ENCODE results near the gene ERO1B.
"Not testable (repeated sequence)": the region's sequence is repeated elsewhere in the genome, so short reads cannot be mapped to it uniquely, and the experiment has no call there.

Gene ERO1B, protein sequence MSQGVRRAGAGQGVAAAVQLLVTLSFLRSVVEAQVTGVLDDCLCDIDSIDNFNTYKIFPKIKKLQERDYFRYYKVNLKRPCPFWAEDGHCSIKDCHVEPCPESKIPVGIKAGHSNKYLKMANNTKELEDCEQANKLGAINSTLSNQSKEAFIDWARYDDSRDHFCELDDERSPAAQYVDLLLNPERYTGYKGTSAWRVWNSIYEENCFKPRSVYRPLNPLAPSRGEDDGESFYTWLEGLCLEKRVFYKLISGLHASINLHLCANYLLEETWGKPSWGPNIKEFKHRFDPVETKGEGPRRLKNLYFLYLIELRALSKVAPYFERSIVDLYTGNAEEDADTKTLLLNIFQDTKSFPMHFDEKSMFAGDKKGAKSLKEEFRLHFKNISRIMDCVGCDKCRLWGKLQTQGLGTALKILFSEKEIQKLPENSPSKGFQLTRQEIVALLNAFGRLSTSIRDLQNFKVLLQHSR

DNA sequence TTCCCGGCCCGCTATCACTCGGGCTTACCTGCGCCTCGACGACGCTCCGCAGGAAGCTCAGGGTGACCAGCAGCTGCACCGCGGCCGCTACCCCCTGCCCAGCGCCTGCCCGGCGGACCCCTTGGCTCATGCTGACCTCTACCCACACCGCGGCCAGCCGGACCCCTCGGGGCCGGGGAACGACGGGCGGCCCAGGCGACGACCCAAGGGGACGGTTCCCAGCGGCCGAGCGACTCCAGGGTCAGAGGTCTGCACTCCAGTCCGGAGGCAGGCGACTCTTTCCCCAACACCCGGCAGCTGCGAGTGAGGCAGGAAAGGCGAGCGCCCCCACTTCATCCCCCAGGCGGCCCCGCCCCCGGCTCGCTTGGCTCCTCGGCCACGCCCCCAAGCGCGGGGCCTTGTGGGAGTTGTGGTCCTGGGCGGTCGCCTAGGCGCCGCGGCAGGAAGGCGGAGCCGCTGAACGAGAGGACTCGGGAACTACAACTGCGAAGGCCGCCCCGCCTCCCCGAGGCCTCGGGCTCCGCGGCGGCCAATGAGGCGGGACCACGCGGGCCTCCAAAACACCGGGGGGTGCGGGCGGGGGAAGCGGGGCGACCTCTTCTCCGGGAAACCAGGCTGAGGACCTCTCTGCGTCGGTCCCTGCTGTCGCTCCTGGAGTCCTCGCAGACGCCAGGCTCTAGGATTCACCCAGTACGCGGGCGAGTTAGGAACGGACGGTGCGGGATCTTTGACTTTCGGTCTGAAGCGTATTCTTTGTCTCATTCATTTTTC is at the start of gene ERO1B:
Gene ERO1B, minus strand, starts transcription at position 305 of the 771 bp plus-strand sequence. Its CDS starts 175 bp downstream, at position 130.
- peak; percentile 94 for DNase-seq (ENCODE audit: low read depth)

DNA sequence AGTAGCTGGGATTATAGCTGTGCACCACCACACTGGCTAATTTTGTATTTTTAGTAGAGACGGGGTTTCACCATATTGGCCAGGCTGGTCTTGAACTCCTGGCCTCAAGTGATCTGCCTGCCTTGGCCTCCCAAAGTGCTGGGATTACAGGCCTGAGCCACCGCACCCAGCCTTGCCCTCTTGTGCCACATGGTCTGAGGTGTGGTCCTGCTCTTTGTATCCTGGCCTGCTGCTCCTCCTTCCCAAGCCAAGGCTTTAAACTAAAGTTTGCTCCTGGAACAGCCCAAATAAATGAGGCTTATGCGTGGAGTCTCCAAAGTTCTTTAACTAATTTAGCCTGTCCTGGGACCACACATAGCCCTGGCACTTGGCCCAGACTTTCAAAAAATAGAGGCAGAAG is 49.7 kb upstream of the ERO1B start:
- not testable (repeated sequence) for DNase-seq (ENCODE audit: low read depth)

DNA sequence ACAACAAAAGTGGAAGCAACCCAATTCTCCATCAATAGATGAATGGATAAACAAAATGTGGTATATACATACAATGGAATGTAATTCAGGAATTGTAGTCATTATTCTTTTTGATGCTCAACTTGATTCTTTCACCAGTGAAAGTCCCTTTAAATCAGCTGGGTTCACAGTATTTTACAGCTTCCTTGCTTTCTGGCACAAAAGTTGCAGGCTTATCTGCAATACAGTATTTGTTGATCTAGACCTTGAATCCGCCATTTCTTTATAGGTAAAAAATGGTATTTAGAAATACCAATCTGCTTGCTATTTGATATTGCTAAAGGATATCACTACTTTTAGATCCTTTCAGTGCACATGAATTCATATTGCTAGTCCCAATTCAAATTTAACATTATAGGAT is 44.7 kb upstream of the ERO1B start:
- DNase-seq (ENCODE audit: low read depth) = no peak

DNA sequence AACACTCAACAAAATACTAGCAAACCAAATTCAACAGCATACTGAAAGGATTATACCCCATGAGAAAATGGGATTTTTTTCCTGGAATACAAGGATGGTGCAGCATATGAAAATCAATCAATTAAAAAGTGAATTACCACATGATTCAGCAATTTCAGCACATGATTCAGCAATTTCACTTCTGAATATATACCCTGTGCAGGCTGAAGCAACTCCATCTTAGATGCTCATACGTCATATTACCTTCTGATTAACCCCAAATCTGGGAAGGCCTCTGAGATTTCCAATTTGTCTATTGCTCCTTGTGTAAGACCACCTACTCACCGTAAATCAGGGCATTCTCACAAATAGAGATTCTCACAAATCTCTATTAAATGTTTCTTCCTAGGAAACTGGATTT is 43.8 kb upstream of the ERO1B start:
- no peak for DNase-seq (ENCODE audit: low read depth)

DNA sequence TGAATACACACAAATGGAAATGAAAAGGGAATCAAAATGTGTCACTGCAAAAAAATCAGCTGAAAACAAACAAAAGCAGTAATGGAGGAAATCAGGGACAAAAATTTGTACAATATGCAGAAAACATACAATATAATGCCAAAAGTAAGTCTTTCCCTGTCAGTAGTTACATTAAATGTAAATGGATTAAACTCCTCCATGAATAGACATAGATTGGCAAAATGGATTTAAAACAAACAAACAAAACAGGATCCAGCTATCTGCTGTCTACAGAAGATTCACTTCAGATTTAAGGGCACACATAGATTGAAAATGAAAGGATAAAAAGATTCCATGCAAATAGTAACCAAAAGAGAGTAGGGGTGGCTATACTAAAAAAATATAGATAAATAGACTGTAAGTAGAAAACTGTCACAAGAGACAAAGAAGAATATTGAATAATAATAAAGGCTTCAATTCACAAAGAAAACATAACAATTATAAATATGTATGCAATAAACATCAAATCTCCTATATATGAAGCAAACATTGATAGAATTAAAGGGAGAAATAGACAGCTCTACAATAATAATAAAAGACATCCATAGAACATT is 42.2 kb upstream of the ERO1B start:
- no peak for DNase-seq (ENCODE audit: low read depth)

DNA sequence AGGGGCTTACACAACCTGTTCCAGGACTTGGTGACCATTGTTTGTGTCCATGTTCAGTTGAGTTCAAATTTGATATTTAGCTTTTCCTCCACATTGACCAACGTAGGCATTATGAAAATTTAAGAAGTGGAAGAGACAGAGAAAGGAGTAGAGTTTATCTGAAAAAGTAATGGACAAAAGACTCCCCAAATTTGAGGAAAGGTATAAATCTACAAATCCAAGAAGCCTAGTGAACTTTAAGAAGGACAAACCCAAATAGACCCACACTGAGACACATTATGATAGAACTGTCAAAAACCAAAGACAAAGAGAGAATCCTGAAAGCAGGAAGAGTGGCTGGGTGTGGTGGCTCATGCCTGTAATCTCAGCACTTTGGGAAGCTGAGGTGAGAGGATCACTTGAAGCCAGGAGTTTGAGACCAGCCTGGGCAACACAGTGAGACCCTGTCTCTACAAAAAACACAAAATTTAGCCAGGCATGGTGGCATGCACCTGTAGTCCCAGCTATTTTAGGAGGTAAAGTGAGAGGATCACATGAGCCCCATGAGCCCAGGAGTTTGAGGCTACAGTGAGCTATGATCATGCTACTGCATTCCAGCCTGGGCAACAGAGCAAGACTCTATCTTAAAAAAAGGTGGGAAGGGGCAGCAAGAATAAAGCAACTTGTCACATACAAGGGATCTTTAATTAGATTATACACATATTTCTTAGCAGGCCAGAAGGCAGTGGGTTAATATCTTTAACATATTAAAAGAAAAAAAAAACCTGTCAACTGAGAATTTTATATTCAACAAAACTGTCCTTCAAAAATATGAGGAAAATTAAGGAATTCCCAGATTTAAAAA is 41.0 kb upstream of the ERO1B start:
- DNase-seq (ENCODE audit: low read depth) = no peak

DNA sequence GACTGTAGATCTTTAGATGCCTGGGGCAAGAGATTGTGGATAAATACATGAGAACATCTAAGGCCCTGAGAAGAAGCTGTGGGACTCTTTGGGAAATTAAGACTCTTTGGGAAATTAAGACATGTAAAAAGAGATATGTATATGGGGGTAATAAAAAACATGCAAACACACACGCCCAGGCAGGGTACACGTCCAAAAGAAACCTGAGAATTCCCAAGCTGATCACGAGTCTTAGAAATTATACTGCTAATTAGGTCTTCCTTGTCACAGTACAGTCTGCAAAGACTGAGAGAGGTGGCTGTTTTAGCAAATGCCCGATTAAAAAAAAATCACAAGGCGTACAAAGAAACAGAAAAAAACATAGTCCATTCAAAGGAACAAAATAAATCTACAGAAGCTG is 39.3 kb upstream of the ERO1B start:
- no peak for DNase-seq (ENCODE audit: low read depth)

DNA sequence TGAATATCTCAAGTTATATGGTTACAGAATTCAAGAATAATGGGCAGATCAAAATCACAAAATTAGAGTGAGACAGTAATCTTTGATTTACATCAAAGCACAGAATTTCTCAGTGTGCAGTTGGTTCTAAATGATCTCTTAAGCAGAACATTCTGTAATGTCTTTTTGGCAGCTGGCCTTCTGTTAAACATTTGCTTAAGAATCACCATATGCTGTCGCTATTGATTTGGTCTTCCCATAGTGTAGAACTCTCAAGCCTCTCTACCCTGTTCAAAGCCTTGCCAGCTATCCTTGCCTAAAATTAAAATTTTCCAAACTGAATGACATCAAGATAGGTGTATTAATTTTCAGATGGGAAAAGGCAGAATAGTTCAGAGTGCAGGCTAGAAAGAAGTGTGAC is 38.9 kb upstream of the ERO1B start:
- no peak for DNase-seq (ENCODE audit: low read depth)

DNA sequence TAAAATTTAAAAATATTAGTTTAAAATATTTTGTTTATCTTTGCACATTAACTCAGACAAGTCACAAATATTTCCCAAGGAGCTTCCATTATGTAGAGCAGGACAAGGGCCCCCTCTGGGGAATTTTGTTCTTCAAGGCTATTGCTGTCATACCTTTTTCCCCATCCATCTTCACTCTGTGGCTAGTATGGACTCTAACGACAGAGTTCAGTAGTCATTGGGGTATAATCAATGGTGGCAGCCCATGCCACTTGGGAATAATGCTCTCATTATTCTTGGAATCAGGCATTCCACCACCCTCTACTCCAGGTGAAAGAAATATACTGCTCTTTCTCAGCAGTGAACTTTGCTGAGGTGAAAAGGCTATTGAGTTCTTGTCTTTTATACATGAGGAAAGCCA is 38.5 kb upstream of the ERO1B start:
- no peak for DNase-seq (ENCODE audit: low read depth)

DNA sequence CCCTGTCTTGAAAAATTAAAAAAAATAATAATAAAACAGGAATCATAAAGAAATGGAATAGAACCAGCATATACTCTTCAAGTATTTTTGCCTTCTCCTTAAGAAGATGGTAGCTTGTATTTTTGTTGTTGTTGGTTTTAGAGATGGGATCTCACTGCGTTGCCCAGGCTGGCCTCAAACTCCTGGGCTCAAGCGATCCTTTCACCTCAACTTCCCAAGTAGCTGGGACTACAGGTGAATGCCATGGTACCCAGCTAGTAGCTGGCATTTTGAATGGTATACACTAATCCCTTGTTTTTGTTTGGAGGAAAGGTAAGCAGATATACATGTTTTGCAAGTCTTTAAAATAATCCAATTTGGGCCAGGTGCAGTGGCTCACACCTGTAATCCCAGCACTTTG is 34.7 kb upstream of the ERO1B start:
- DNase-seq (ENCODE audit: low read depth) = no peak

DNA sequence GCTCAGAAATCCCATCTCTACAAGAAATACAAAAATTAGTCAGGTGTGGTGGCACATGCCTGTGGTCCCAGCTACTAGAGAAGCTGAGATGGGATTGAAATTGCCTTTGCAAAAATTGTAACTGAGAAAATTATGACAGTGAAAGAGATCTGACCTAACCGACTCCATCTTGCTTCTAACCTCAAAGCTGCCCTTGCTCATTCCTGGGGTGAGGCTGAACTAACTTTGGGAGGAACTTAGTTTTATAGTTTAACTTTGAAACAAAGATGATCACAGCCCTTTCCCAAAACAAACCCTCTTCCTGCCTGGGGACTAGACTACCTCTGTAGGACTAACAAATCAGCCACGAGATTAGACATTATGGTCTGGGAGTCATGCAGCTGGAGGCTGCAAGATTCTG is 33.8 kb upstream of the ERO1B start:
- no peak for DNase-seq (ENCODE audit: low read depth)

DNA sequence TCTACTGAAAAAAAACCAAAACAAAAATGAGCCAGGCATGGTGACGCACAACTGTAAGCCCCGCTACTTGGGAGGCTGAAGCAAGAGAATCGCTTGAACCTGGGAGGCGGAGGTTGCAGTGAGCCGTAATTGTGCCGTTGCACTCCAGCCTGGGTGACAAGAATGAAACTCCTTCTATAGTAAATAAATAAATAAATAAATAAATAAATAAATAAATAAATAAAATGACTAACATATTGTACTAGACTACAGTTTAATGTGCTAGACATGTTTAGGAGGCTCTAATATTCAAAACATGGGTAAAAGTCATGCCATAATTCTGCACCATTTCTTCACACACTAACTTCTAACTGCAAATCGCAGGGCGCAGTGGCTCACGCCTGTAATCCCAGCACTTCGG is 33.3 kb upstream of the ERO1B start:
- no peak for DNase-seq (ENCODE audit: low read depth)

DNA sequence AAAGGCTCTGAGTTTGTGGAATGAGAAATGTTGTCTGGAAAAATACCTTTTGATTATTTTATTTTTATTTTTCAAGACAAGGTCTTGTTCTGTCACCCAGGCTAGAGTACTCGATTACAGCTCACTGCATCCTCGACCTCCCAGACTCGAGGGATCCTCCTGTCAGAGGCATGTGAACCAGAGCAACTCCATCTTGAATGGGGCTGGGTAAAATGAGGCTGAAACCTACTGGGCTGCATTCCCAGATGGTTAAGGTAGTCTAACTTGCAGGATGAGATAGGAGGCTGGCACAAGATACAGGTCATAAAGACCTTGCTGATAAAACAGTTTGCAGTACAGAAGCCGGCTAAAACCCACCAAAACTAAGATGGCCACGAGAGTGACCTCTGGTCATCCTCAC is 32.3 kb upstream of the ERO1B start:
- not testable (repeated sequence) for DNase-seq (ENCODE audit: low read depth)

DNA sequence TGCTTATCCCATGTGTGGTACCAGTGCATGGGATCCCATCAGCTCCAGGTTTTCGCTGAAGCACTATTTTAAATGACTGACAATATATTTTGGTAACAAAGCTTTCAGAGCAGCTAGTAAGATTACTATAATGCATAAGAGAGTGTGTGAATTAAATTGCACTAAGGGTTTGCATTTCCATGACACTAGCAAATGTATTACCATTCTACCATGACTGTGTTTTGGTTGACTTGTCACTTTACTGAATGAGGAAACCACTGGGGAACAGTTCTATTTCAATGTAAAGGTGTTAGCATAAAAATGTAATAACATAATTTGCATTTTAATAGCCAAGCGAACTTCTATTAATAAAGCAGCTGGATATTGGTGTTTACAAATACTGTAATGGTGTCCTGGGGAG is 31.7 kb upstream of the ERO1B start:
- no peak for DNase-seq (ENCODE audit: low read depth)

DNA sequence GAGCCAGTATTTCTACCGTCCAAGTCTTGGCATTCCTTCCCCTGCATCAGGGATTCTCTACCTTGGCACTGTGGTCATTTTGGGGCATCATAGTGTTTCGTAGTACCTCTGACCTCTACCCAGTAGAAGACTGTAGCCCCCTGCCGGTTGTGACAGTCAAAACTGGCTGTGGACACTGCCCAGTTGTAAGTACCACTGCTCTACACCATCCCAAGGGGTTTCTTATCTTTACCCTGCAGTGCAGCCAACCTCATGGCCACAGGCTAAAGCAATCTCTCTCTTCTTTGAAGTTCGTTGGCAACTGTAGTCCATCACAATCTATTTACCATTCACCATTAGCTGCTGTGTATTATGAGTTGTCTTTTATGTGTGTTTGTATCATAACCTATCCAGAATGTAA is 29.3 kb upstream of the ERO1B start:
- DNase-seq (ENCODE audit: low read depth) = no peak

DNA sequence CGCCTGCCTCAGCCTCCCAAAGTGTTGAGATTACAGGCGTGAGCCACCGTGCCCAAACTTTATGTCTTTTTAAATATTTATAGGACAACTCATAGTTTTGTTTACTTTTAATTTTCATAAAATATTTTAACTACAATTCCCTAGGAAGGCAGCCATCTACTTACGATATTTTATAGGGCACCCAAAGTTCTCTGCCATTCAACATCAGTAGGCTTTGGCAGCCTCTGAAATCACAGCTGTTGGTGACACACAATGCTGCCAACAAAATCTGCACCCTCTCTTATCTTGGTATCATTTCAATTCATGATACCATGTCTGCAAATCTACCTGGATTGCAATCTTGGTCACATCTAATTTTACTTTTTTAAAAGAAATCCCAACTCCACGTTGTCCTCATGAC is 27.1 kb upstream of the ERO1B start:
- no peak for DNase-seq (ENCODE audit: low read depth)

DNA sequence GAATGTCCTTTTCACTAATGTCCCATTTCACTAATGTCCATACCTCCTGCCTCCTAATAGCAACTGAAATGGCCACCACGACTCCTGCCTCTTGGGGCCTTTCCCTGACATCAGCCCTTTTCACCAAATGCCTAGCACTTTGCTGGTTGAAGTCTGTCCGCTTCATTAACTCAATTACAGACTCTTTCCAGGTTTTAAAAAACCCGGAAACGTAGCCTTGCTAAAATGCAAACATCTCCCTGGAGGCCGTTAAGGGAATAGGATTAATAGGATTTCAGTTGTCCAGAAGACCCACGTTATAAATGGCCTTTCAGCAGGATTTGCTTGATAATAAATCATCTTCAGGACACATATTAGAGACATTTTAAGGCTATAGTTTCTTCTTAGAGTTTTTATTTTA is 25.7 kb upstream of the ERO1B start:
- DNase-seq (ENCODE audit: low read depth) = no peak

DNA sequence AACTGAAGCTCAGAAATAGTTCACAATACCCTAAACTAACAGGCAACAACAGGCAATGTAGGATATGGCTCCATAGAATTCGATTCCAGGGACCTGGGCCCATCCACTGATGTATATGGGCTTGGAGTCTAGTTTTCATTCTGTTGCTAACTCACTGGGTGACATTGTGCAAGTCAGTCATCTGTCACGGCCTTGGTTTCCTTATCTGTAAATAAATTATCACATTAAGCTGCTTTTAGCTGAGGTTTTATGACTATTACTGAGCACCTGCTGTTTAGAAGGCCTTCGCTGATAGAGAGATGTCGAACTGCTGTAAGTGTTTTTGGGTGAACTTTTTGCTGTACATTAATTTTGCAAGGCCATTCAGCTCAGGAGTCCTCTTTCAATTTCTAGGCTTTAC is 22.9 kb upstream of the ERO1B start:
- DNase-seq (ENCODE audit: low read depth) = no peak

DNA sequence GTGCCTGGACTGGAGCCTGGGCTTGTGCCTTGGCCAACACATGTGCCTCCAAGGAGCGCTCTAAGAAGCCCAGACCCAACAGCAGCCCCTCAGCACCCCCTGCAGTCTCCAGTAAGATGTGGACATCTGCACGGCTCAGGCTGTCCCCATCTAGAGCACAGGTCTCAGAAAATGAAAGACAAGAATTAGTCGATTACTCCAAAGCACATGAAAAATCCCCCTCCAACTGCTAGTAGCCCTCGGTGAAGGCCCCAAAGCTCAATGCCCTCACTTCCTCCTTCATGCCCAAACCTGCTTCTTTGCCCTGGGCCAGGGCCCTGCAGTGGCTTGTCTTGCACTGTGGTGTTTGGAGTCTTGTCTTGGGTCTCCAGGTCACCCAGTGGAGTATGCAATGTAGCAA is 21.9 kb upstream of the ERO1B start:
- no peak for DNase-seq (ENCODE audit: low read depth)

DNA sequence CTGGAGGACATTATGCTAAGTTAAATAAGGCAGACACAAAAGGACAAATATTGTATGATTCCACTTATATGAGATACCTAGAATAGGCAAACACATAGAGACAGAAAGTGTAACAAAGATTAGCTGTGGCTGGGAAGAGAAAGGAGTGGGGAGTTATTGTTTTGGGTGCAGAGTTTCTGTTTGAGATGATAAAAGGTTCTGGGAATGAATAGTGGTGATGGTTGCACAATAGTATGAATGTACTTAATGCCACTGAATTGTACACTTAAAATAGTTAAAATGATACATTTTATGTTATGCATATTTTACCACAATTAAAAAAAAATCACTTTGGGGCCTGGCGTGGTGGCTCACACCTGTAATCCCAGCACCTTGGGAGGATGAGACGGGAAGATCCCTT is 21.2 kb upstream of the ERO1B start:
- DNase-seq (ENCODE audit: low read depth) = no peak

DNA sequence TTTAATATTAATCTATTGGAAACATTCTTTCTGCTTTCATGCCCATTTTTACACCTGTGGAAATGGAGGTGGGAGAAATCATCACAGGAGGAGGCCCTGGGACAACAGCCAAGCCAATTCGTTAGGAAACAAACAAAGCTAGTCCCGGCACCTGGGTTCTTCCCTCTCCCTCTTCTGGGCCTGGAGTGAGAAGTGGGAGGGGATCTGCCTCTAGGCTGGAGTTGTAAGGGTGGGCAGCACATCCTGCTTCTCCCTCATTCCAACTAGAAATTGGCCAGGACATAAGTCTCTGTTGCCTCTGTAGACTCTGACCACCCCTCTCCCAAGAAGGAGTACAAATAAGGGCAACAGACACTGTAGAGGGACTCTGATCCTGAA is 20.2 kb upstream of the ERO1B start:
- DNase-seq (ENCODE audit: low read depth) = no peak

Measured in T-helper 22 cell (primary cell).